DMS 273 (cell line): ENCODE data around the gene TTLL9.
A peak's percentile ranks its signal among the peaks of the same experiment; 100 is the strongest.

Experiments used
- DNase-seq: peaks from one replicate; lab custom pipeline; 2025; ENCODE audit not compliant: unreplicated experiment; lab: John Stamatoyannopoulos, UW

TTLL9 gene

GRCh38 chr20:31879143-31879987 lies 8.9 kb downstream of the TTLL9 start:
- peak; percentile 98 for DNase-seq

GRCh38 chr20:31881945-31882344 lies 11.5 kb downstream of the TTLL9 start:
- DNase-seq: no peak

- no peak for DNase-seq
These were observed 13.4 kb downstream of the TTLL9 start for GRCh38 chr20:31883829-31884228.

- DNase-seq: no peak
These were observed 20.2 kb downstream of the TTLL9 start for GRCh38 chr20:31890646-31891045.

GRCh38 chr20:31894980-31895675 lies 24.7 kb downstream of the TTLL9 start:
- peak; percentile 95 for DNase-seq

GRCh38 chr20:31896049-31896448 lies 25.6 kb downstream of the TTLL9 start:
- DNase-seq: no peak

GRCh38 chr20:31897541-31897940 lies 27.1 kb downstream of the TTLL9 start:
- no peak for DNase-seq

- no peak for DNase-seq
These were observed 31.2 kb downstream of the TTLL9 start for GRCh38 chr20:31901615-31902014.

- DNase-seq: no peak
These were observed 33.4 kb downstream of the TTLL9 start for GRCh38 chr20:31903627-31904386.

GRCh38 chr20:31906001-31906400 lies 35.6 kb downstream of the TTLL9 start:
- no peak for DNase-seq

- DNase-seq: no peak
These were observed 36.6 kb downstream of the TTLL9 start for GRCh38 chr20:31907046-31907445.

GRCh38 chr20:31908016-31908415 lies 37.6 kb downstream of the TTLL9 start:
- no peak for DNase-seq

- DNase-seq: no peak
These were observed 38.0 kb downstream of the TTLL9 start for GRCh38 chr20:31908424-31908823.

- DNase-seq: no peak
These were observed 39.0 kb downstream of the TTLL9 start for GRCh38 chr20:31909253-31910070.

GRCh38 chr20:31910071-31910803 lies 39.8 kb downstream of the TTLL9 start:
- no peak for DNase-seq

- DNase-seq: no peak
These were observed 43.2 kb downstream of the TTLL9 start for GRCh38 chr20:31913431-31914157.

GRCh38 chr20:31914170-31914569 lies 43.7 kb downstream of the TTLL9 start:
- DNase-seq: no peak

GRCh38 chr20:31915491-31916280 lies 45.3 kb downstream of the TTLL9 start:
- peak; percentile 88 for DNase-seq

GRCh38 chr20:31916708-31917107 lies 46.3 kb downstream of the TTLL9 start:
- DNase-seq: peak; percentile 42
